Astrocyte (in vitro differentiated cells and primary cell): ENCODE measurements around the gene ACTN1. TPM values are rescaled to one million over a fixed set of nuclear protein-coding genes. Genes with fewer than 3 reads are reported as not detected.

Source experiments
- DNase-seq: peaks from one replicate; pipeline ENCODE4 v3.0.0-alpha.2; 2010; ENCODE audit warnings: low read depth
- FAIRE-seq: peaks from 2 replicates; lab custom pipeline; 2011; peaks lifted over from hg19 to GRCh38; lab: Jason Lieb, UNC
- H2AFZ ChIP-seq: 2 replicates; pipeline ENCODE4 v1.6.0; 2012; ENCODE audit warnings: low read depth, low read length, inconsistent platforms
- H3K27ac ChIP-seq: 2 replicates; pipeline ENCODE4 v1.5.1; 2011; ENCODE audit warnings: low read depth, low read length, inconsistent platforms
- H3K27me3 ChIP-seq: 2 replicates; pipeline ENCODE4 v1.6.0; 2011; ENCODE audit warnings: low read length, inconsistent platforms; ENCODE audit not compliant: insufficient read depth
- H3K36me3 ChIP-seq: 2 replicates; pipeline ENCODE4 v1.5.1; 2011; ENCODE audit warnings: low read length, inconsistent platforms; ENCODE audit not compliant: insufficient read depth
- H3K4me1 ChIP-seq: 2 replicates; pipeline ENCODE4 v1.5.1; 2011; ENCODE audit warnings: low read length, inconsistent platforms; ENCODE audit not compliant: insufficient read depth
- H3K4me2 ChIP-seq: 2 replicates; pipeline ENCODE4 v1.6.0; 2012; ENCODE audit warnings: low read length, inconsistent platforms
- H3K4me3 ChIP-seq: 2 replicates; pipeline ENCODE4 v1.5.1; 2011; ENCODE audit warnings: low read depth, mild to moderate bottlenecking, low read length, inconsistent platforms; ENCODE audit not compliant: insufficient read depth
- H3K79me2 ChIP-seq: 2 replicates; pipeline ENCODE4 v1.6.0; 2012; ENCODE audit warnings: mild to moderate bottlenecking, low read length, inconsistent platforms; ENCODE audit not compliant: insufficient read depth
- H3K9ac ChIP-seq: 2 replicates; pipeline ENCODE4 v1.6.0; 2012; ENCODE audit warnings: mild to moderate bottlenecking, low read length, inconsistent platforms
- H3K9me3 ChIP-seq: 2 replicates; pipeline ENCODE4 v1.5.1; 2012; ENCODE audit warnings: low read depth, mild to moderate bottlenecking, low read length, inconsistent platforms; ENCODE audit not compliant: insufficient read depth
- H4K20me1 ChIP-seq: 2 replicates; pipeline ENCODE4 v1.6.0; 2012; ENCODE audit warnings: low read length, inconsistent platforms; ENCODE audit not compliant: insufficient read depth
- H3K27ac Mint-ChIP-seq: one replicate; pipeline ENCODE4 v1.8.0; 2021; ENCODE audit warnings: mild to moderate bottlenecking, mixed read lengths; ENCODE audit not compliant: unreplicated experiment
- H3K27me3 Mint-ChIP-seq: one replicate; pipeline ENCODE4 v1.8.0; 2021; ENCODE audit warnings: low read depth, mixed read lengths; ENCODE audit not compliant: unreplicated experiment
- H3K36me3 Mint-ChIP-seq: one replicate; pipeline ENCODE4 v1.8.0; 2021; ENCODE audit warnings: low read depth, mixed read lengths; ENCODE audit not compliant: unreplicated experiment
- H3K4me1 Mint-ChIP-seq: one replicate; pipeline ENCODE4 v1.8.0; 2021; ENCODE audit warnings: low read depth, mixed read lengths; ENCODE audit not compliant: unreplicated experiment
- H3K4me3 Mint-ChIP-seq: one replicate; pipeline ENCODE4 v1.8.0; 2021; ENCODE audit warnings: mild to moderate bottlenecking, moderate library complexity, mixed read lengths; ENCODE audit not compliant: unreplicated experiment
- H3K9me3 Mint-ChIP-seq: one replicate; pipeline ENCODE4 v1.8.0; 2021; ENCODE audit warnings: mild to moderate bottlenecking, mixed read lengths; ENCODE audit not compliant: unreplicated experiment
- EZH2 ChIP-seq: IDR thresholded peaks from 2 replicates; pipeline ENCODE4 v1.6.1; 2012; ENCODE audit warnings: mild to moderate bottlenecking, low read length, inconsistent platforms; ENCODE audit not compliant: insufficient read depth
- total RNA-seq: library from RNA; stranded (reverse); gene quantifications from 2 replicates; pipeline ENCODE4 v1.2.1, GENCODE V29; 2021
- TF ChIP-seq, protein P1 (sequence below): IDR thresholded peaks from 2 replicates; pipeline ENCODE4 v1.5.1; 2011; ENCODE audit warnings: low read depth, mild to moderate bottlenecking, inconsistent platforms, low read length, moderate library complexity; ENCODE audit not compliant: insufficient read depth

ACTN1 gene
- total RNA-seq, 1 donor from 2014 or later: 1,163 TPM

DNA sequence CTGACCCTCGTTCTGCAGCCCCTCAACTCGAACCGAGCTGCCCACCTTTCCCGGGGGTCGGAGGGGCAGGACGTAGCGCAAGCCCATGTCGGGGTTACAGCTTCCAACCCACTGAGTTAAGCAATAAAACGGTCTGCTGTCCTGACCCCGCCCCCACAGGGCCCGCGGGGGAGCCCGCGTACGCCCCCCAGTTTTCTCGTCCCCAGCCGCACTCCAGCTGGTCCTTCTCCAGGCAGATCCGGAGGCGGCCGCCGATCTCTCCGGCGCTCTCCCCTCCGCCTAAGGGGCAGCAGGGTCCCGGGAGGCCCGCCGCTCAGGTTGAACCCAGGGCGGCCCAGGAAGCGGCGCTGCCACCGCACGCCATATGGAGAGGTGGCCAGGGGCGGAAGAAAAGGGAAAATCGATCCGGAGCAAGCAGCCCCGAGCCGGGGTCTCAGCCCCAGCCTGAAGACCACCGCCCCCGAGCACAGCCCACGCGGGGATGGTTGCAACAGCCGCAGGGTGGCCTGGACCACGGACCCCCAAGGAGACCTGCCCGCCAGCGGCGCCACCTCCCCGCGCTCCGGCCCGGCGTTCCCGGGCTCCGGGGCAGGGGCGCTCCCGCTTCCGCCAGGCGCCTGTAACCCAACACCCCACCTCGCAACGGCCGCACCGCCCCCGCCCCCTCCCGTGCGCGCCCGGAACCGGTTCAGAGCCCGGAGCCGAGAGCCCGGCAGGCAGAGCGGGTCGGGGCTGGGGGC, 760 bp downstream of the ACTN1 start:
- peaks cover 40% of the 10 kb centered on the region for H4K20me1 ChIP-seq
- H3K79me2 ChIP-seq: peaks cover 67% of the 10 kb centered on the region
- Mint-ChIP-seq H3K4me1 (peaks cover 64% of the 10 kb centered on the region), H3K4me3 (peak overlapping the region; percentile 94), H3K27ac (peak overlapping the region; percentile 95), H3K9me3 (no peaks in the 10 kb centered on the region), H3K27me3 (no peaks in the 10 kb centered on the region), H3K36me3 (peaks cover 31% of the 10 kb centered on the region)
- H3K9me3 ChIP-seq: no peaks in the 10 kb centered on the region
- TF ChIP-seq, protein P1, sequence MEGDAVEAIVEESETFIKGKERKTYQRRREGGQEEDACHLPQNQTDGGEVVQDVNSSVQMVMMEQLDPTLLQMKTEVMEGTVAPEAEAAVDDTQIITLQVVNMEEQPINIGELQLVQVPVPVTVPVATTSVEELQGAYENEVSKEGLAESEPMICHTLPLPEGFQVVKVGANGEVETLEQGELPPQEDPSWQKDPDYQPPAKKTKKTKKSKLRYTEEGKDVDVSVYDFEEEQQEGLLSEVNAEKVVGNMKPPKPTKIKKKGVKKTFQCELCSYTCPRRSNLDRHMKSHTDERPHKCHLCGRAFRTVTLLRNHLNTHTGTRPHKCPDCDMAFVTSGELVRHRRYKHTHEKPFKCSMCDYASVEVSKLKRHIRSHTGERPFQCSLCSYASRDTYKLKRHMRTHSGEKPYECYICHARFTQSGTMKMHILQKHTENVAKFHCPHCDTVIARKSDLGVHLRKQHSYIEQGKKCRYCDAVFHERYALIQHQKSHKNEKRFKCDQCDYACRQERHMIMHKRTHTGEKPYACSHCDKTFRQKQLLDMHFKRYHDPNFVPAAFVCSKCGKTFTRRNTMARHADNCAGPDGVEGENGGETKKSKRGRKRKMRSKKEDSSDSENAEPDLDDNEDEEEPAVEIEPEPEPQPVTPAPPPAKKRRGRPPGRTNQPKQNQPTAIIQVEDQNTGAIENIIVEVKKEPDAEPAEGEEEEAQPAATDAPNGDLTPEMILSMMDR: no peak
- TF ChIP-seq EZH2: no peak
- peaks cover 68% of the 10 kb centered on the region for H3K4me1 ChIP-seq
- H3K36me3 ChIP-seq: peaks cover 28% of the 10 kb centered on the region
- H3K27me3 ChIP-seq: no peaks in the 10 kb centered on the region
- FAIRE-seq (no peak), DNase-seq (no peak)
- H2AFZ ChIP-seq: no peak overlapping the region
- peak overlapping the region; percentile 89 for H3K4me3 ChIP-seq
- H3K9ac ChIP-seq: peak overlapping the region; percentile 99
- peak overlapping the region; percentile 92 for H3K27ac ChIP-seq
- H3K4me2 ChIP-seq: peak overlapping the region; percentile 94

GRCh38 chr14:68977718-68978171, 1.4 kb downstream of the ACTN1 start:
- Mint-ChIP-seq H3K36me3 (peaks cover 36% of the 10 kb centered on the region), H3K4me1 (peaks cover 64% of the 10 kb centered on the region), H3K27ac (peak overlapping the region; percentile 95), H3K4me3 (peak overlapping the region; percentile 94), H3K9me3 (no peaks in the 10 kb centered on the region), H3K27me3 (no peaks in the 10 kb centered on the region)
- Histone ChIP-seq H2AFZ (no peak overlapping the region), H3K27ac (peak overlapping the region; percentile 92), H3K4me1 (peaks cover 69% of the 10 kb centered on the region), H3K9ac (peak overlapping the region; percentile 99), H3K4me3 (peak overlapping the region; percentile 89), H4K20me1 (peaks cover 46% of the 10 kb centered on the region), H3K4me2 (peak overlapping the region; percentile 94), H3K27me3 (no peaks in the 10 kb centered on the region), H3K9me3 (no peaks in the 10 kb centered on the region), H3K36me3 (peaks cover 34% of the 10 kb centered on the region), H3K79me2 (peaks cover 73% of the 10 kb centered on the region)
- no peak for FAIRE-seq
- TF ChIP-seq, protein P1: no peak
- TF ChIP-seq EZH2: no peak
- DNase-seq: peak; percentile 92
